Activated T-helper 1 cell treated with anti-CD3 and anti-CD28 coated beads, Interleukin-2, amount 50 U/mL, for 16 hours (primary cell): ENCODE results near the gene TRAIP.
A peak's percentile ranks its signal among the peaks of the same experiment; 100 is the strongest.
"Not testable (repeated sequence)": the region's sequence is repeated elsewhere in the genome, so short reads cannot be mapped to it uniquely, and the experiment has no call there.

ENCODE experiments used
- DNase-seq, 2 donors: peaks; one replicate each; pipeline ENCODE4 v3.0.0-alpha.2; 2020; ENCODE audit warnings: low read depth in 1 of 2, low spot score in 1 of 2

TRAIP gene

GRCh38 chr3:49793486-49794085 lies 62.8 kb downstream of the TRAIP start:
- DNase-seq = no peak

- no peak for DNase-seq
These were observed 63.8 kb downstream of the TRAIP start for GRCh38 chr3:49792371-49793150.

GRCh38 chr3:49791571-49791970 lies 64.8 kb downstream of the TRAIP start:
- no peak for DNase-seq

- DNase-seq = no peak
These were observed 65.5 kb downstream of the TRAIP start for GRCh38 chr3:49790626-49791411.

DNA sequence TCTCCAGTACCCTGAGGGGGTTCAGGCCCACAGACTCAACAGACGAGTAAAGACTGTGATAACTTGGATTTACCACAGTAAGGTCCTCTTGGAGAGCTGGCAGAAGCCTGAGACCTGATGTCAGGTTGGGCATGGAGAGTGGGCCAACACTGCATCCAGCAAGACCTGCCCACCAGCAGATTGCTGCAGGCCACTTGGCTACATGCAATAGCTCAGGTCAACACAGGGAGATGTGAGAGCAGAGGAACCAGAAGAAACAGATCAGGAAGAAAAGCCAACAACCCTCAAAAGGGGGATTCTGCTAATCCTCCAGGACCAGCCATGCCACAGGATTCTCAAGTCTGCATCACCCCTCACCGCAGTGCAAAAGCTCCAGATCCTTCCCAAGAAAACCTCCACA lies 68.3 kb downstream of the TRAIP start:
- DNase-seq = no peak

DNA sequence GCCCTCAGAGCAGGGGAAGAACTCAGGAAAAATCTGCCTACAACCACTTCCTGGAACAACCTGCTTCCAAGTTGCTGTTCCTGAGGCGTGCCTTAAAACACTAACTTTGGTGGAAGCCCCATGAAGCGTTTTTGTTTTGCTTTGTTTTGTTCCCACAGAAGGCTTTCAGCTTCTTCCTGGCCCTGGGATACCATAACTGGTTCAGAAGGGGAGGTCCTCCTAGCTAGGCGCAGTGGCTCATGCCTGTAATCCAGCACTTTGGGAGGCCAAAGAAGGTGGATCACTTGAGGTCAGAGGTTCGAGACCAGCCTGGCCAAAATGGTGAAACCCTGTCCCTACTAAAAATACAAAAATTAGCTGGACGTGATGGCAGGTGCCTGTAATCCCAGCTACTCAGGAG lies 68.8 kb downstream of the TRAIP start:
- no peak for DNase-seq

GRCh38 chr3:49787182-49787464 lies 69.2 kb downstream of the TRAIP start:
- no peak for DNase-seq

DNA sequence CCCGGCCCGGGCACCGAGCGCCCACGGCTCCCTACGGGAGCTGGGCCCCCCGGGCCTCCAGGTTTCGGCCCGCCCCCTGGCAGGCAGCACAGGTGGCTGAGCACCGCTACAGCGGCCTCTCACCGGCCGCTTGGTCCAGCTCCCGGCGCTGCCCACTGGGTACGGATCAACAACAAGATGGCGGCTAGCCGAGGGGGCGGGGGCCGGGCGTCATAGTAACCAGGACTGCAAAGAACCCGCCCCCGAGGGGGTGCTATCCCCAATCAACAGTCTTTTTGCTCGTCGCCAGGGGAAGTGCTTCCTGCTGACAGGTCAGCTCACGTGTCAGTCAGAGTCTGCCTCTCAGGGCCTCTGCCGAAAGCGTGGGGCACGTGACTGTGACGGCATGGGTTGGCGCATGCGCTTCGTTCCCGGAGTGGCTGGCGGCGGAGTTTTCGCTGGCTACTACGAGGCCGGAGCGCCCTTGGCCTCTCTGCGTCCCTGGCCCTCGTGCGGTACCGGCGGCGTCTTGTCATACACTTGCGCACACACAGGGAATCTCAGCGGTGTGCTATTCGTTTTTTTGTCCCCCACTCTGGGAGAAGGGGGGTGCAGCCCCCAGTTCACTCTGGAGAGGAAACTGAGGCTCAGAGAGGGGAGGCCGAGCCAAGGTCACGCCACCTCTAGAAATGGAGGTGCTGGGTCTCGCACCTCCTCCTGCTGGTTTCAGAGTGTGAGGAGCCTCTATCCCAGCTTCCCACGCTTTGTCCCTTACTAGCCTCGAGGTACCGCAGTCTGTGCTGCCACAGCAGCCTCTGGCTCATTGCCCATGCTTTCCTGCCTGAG lies 69.8 kb downstream of the TRAIP start, which contains the start of gene IP6K1:
IP6K1 (minus strand) TSS at position 186 of the 825 bp plus-strand sequence. CDS start 38,502 bp downstream, outside the sequence.
- DNase-seq = peak; percentile 99

- no peak for DNase-seq
These were observed 70.6 kb downstream of the TRAIP start for GRCh38 chr3:49785565-49786356.

- not testable (repeated sequence) for DNase-seq
These were observed 74.1 kb downstream of the TRAIP start for GRCh38 chr3:49782277-49782676.

- no peak for DNase-seq
These were observed 74.8 kb downstream of the TRAIP start for GRCh38 chr3:49781415-49782199.

GRCh38 chr3:49780975-49781365 lies 75.4 kb downstream of the TRAIP start:
- DNase-seq = not testable (repeated sequence)

DNA sequence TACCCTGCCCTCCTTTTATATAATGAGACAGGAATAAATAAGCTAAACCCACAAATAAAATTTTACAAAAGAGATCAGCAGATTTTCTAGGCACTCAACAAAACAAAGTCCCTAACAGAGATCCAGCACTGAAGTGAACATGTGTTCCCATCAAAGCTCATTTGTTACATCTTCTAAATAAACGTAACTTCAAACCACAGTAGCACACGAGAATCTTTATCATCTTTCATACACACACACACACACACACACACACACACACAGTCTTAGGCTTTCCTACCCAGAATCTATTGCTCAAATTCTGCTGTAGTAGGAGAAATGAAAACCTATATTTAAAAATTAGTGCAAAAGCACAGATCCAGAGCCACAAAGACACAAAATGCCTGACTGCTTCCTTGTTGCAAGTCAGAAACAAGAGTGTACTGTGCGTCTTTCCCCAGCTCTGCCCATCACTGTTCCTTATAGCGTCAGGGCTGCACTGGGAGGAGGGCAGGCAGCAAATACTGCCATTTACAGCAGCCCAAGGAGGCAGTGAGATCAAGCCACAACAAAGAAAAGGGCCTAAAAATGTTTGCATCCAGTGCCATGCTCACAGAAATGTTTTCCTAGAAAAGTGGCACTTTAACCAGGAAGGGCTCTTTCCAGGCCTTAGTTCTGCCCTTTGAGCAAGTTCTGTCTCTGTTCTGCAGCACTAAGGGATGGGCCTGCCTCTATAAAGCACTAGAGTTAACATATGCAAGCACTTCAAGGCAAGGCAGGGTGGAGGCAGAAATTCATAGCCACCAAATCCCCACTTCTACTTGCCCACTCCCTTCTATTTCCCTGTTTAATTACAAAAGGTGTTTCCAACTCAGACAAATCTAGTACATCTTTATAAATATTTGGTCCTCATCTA lies 76.0 kb downstream of the TRAIP start:
- no peak for DNase-seq

DNA sequence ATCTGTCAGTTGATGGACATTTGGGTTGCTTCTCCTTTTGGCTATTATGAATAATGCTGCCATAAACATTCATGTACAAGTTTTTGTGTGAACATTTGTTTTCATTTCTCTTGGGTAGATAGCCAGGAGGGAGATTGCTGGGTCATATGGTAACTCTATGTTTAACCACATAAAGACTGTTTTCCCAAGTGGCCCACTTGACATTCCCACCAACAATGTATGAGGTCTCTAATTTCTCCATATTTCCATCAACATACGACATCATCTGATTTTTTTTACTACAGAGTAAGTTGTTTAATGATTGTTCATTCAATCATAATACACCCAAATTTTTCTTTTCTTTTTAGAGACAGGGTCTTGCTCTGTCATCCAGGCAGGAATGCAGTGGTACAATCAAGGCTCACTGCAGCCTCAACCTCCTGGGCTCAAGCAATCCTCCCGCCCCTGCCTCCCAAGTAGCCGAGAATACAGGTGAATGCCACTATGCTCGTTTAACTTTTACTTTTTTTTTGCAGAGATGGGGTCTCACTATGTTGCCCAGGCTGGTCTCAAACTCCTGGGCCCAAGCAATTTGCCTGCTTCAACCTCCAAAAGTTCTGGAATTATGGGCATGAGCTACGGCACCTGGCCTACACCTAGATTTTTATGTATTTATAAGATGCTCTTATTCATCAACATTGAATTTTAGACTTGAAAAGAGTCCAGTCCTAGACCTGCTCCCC lies 76.8 kb downstream of the TRAIP start:
- no peak for DNase-seq
